Stomach (tissue), 19 donors: ENCODE measurements around the gene BCAR3. TPM values are rescaled to one million over a fixed set of nuclear protein-coding genes. Genes with fewer than 3 reads are reported as not detected.

ENCODE experiments used
- DNase-seq, 2 donors: peaks; one replicate each; pipeline versions ENCODE4 v3.0.0 to v3.0.0-alpha.2; 2013 to 2019
- H3K27ac ChIP-seq, 5 donors: fragments of 200-600 bp in 4 of 5; sonication (generic) in 4 of 5; one replicate each; pipeline ENCODE4 v1.5.1; 2013 to 2019; ENCODE audit warnings: mild to moderate bottlenecking in 1 of 5, moderate library complexity in 1 of 5
- H3K27me3 ChIP-seq, 3 donors: fragments of 200-600 bp; sonication (generic); one replicate each; pipeline ENCODE4 v1.5.1; 2017 to 2019; ENCODE audit warnings: mixed run types in 1 of 3
- H3K36me3 ChIP-seq, 4 donors: fragments of 200-600 bp; sonication (generic); 1 replicate in 3 of 4; 2 replicates in 1 of 4; pipeline ENCODE4 v1.5.1; 2016 to 2019
- H3K4me1 ChIP-seq, 4 donors: fragments of 200-600 bp; sonication (generic); one replicate each; pipeline ENCODE4 v1.5.1; 2016 to 2019
- H3K4me3 ChIP-seq, 4 donors: fragments of 200-600 bp; sonication (generic) in 3 of 4; one replicate each; pipeline ENCODE4 v1.5.1; 2016 to 2019; ENCODE audit warnings: mild to moderate bottlenecking in 1 of 4
- H3K9me3 ChIP-seq, 4 donors: fragments of 200-600 bp; sonication (generic); one replicate each; pipeline ENCODE4 v1.5.1; 2016 to 2019
- EP300 ChIP-seq: sonication (generic); formaldehyde crosslinking; IDR thresholded peaks from one replicate; pipeline ENCODE4 v1.6.1; 2017; ENCODE audit warnings: antibody characterized with exemption
- POLR2A ChIP-seq, 4 donors: fragments of 450-650 bp; IDR thresholded peaks; one replicate each; pipeline ENCODE4 v1.6.1; 2016; ENCODE audit warnings: antibody characterized with exemption in 4 of 4, control low read depth in 2 of 4, mild to moderate bottlenecking in 1 of 4, moderate library complexity in 1 of 4
- POLR2AphosphoS5 ChIP-seq, 3 donors: sonication (generic); formaldehyde crosslinking; IDR thresholded peaks; one replicate each; pipeline ENCODE4 v1.6.1; 2016; ENCODE audit warnings: antibody characterized with exemption in 3 of 3
- WGBS, 5 donors: extraction: QIAGEN DNeasy Blood & Tissue Kit in 3 of 5; methylation state at CpG; one replicate each; pipeline versions ENCODE4 v1.1.5 to v1.1.7; 2013 to 2018; 5-methylcytosine and 5-hydroxymethylcytosine counted together
- intact Hi-C: fragments of 100-400 bp; cut with DNase I; formaldehyde crosslinking; loops from one replicate; pipeline ENCODE4 v1.15.1; 2023; ENCODE audit warnings: low total_unique reads
- long read RNA-seq, 10 donors: transcript quantifications; one replicate each; lab custom pipeline, GENCODE V29; 2026
- polyA plus RNA-seq, 3 donors: library from polyadenylated mRNA; stranded (reverse); fragments of 200-250 nt; gene quantifications; one replicate each; pipeline ENCODE4 v1.2.3, GENCODE V29; 2013
- total RNA-seq, 5 donors: library from RNA; depleted of rRNA; stranded (reverse); fragments of >200 nt; gene quantifications; one replicate each; pipeline versions ENCODE4 v1.1.0 to v1.2.3, GENCODE V29; 2014 to 2016
- TF ChIP-seq, protein P1 (sequence below), 7 experiments: fragments of 450-650 bp in 4 of 7; fragments of 200-600 bp in 3 of 7; sonication (generic) in 3 of 7; IDR thresholded peaks; one replicate each; pipeline ENCODE4 v1.5.1; 2016 to 2019; ENCODE audit warnings: antibody characterized with exemption in 7 of 7, control low read depth in 2 of 7, mild to moderate bottlenecking in 1 of 7
- donor health status: healthy with polysubstance abuse.
- donor health status: Bipolar disorder and iron deficiency.
- donor health status: healthy.

The BCAR3 gene
- 10 to 100 TPM; 10.1 to 28.0 (median 20.6) TPM for total RNA-seq
- 10 to 100 TPM in 1 of 3 donors, 1 to 10 TPM in 2; 5.6 to 25.8 (median 8.3) TPM for polyA plus RNA-seq
- long read RNA-seq, donor 1, result 0 reads
- long read RNA-seq, donor 2, partial matches to known transcripts, result 0 of 4 reads
- long read RNA-seq, donor 2, other reads (novel, unspliced or antisense), result 0 of 4 reads
- long read RNA-seq, donor 3, partial matches to known transcripts, result 0 of 1 reads
- long read RNA-seq, donor 3, other reads (novel, unspliced or antisense), result 0 of 1 reads
- long read RNA-seq, donor 4, result 0 reads
- long read RNA-seq, donor 5, partial matches to known transcripts, result 0 of 2 reads
- long read RNA-seq, donor 5, other reads (novel, unspliced or antisense), result 0 of 2 reads
- long read RNA-seq, donor 6, result 0 reads
- long read RNA-seq, donor 7, partial matches to known transcripts, result 0 of 5 reads
- long read RNA-seq, donor 7, other reads (novel, unspliced or antisense), result 0 of 5 reads
- long read RNA-seq, donor 8, partial matches to known transcripts, result 0 of 2 reads
- long read RNA-seq, donor 8, other reads (novel, unspliced or antisense), result 0 of 2 reads
- long read RNA-seq, donor 9, result 0 reads
- long read RNA-seq, donor 10, result 0 reads

DNA sequence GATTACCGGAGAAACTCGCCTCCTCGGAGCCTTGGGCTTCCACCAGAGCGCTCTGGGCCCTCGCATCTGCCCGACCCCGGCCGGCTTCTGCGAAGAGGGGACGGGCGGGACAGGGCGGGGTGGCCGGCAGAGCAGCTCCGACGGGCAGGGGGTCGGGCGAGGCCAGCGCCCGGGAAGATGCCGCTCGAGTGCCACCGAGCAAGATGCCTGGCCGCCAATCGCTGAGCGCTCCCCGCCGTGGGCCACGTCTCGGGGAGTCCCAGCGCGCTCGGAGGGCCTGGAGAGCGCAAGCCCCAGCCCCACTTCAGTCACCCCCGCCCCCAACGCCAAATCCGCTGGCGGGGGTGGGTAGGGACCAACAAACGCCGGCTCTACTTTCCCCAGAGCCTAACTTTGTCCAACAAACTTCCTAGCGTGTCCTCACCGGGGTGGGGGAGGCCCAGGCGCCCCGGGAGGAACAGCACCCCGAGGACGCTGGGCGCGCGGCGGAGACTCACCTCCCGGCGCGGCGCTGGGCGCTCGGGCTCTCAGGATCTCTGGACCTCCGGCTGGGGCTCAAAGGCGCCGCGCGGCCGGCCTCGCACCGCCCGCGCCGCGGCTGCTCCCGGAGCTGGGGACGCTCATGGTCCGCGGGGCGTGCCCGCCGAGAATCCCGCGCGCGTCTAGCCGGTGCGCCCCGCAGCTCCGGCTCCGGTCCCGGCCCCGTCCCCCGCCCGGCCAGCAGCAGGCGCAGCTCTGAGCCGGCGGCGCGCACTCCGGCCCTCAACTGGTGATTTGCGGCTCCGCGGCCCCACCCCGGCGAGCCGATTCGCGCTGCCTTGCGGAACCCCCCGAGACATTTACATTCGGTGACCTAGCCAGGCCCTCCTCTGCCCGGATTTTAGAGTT lies at the start of gene BCAR3:
TSS of gene BCAR3 (minus strand) at position 737 of the 888 bp plus-strand sequence. CDS start 6,907 bp downstream, outside the sequence.
- peaks cover 8 to 51% (median 21%) of the 10 kb centered on the region in 4 donors for H3K4me1 ChIP-seq
- WGBS, 5 donors, result 1 to 2% (median 1%) methylated on average over 41 to 104 of the region's 105 CpGs
- no peaks in the 10 kb centered on the region for H3K9me3 ChIP-seq
- no peaks in the 10 kb centered on the region for H3K36me3 ChIP-seq
- H3K27me3 ChIP-seq, result peaks cover 0 to 10% (median 0%) of the 10 kb centered on the region in 3 donors
- TF ChIP-seq, protein P1, sequence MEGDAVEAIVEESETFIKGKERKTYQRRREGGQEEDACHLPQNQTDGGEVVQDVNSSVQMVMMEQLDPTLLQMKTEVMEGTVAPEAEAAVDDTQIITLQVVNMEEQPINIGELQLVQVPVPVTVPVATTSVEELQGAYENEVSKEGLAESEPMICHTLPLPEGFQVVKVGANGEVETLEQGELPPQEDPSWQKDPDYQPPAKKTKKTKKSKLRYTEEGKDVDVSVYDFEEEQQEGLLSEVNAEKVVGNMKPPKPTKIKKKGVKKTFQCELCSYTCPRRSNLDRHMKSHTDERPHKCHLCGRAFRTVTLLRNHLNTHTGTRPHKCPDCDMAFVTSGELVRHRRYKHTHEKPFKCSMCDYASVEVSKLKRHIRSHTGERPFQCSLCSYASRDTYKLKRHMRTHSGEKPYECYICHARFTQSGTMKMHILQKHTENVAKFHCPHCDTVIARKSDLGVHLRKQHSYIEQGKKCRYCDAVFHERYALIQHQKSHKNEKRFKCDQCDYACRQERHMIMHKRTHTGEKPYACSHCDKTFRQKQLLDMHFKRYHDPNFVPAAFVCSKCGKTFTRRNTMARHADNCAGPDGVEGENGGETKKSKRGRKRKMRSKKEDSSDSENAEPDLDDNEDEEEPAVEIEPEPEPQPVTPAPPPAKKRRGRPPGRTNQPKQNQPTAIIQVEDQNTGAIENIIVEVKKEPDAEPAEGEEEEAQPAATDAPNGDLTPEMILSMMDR (IDR thresholded peaks at IDR 0.05), result peak in 3 of 7 experiments; percentile 18 to 28 (median 27)
- TF ChIP-seq POLR2AphosphoS5 (IDR thresholded peaks at IDR 0.05) (peak; percentile 27 to 85 (median 67)), POLR2A (IDR thresholded peaks at IDR 0.05) (no peak), EP300 (no peak)
- H3K4me3 ChIP-seq, result peak within 1 kb of the TSS; percentile 70 to 88 (median 78)
- DNase-seq, result peak; percentile 74 to 91
- peak within 1 kb of the TSS; percentile 85 to 91 (median 86) for H3K27ac ChIP-seq
- intact Hi-C loops, result no loop called here

DNA sequence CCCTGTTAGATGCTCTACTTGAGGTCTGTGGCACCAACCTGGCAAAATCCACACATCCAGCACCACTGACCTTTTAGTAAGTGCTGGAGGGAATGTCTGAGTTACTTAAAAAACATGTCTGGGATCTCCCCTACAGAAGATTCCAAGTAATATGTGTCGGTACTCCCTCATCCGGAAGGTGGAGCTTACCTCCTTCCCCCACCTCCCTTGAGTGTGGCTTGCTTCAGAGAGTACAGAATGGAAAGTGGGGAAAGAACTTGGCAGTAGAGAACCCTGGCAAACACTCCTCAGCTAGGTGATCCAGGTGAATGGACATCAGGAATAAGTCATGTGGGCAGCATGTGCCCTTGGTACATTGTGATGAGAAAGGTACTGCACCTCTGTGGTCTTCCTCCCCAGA lies 49.0 kb upstream of the BCAR3 start:
- DNase-seq, result no peak
- Histone ChIP-seq H3K27ac (no peak overlapping the region), H3K36me3 (no peaks in the 10 kb centered on the region), H3K9me3 (no peaks in the 10 kb centered on the region), H3K4me3 (no peak overlapping the region), H3K4me1 (peaks cover 0 to 5% (median 0%) of the 10 kb centered on the region in 4 donors), H3K27me3 (no peaks in the 10 kb centered on the region)
- TF ChIP-seq POLR2A (IDR thresholded peaks at IDR 0.05) (no peak), EP300 (no peak), POLR2AphosphoS5 (IDR thresholded peaks at IDR 0.05) (no peak)
- TF ChIP-seq, protein P1 (IDR thresholded peaks at IDR 0.05), result no peak
- intact Hi-C loops, result no loop called here
- 72 to 95% (median 92%) methylated on average over 2 of the region's 2 CpGs for WGBS, 5 donors

DNA sequence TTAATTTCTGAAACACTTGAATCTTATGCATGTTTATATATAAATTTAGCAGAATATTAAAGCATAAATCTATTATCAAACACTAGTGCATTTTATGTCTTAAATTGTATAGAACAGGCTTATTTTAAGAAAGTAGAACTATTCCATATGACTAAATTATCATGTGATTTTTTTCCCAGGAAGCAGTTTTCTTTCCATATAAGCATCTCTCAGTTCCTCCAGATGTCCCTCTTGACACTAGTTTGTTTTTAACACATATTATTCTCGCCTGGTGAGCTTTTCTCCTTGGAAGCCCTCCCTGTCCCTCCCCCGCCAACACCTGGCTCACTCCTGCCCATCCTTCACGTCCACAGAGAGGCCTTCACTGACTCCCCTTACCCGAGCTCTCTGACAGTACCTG lies 48.3 kb upstream of the BCAR3 start:
- intact Hi-C loops, result no loop called here
- Histone ChIP-seq H3K27me3 (no peaks in the 10 kb centered on the region), H3K4me3 (no peak overlapping the region), H3K9me3 (no peaks in the 10 kb centered on the region), H3K36me3 (no peaks in the 10 kb centered on the region), H3K27ac (no peak overlapping the region), H3K4me1 (peaks cover 0 to 5% (median 0%) of the 10 kb centered on the region in 4 donors)
- TF ChIP-seq, protein P1 (IDR thresholded peaks at IDR 0.05), result no peak
- no peak for TF ChIP-seq POLR2A (IDR thresholded peaks at IDR 0.05)
- TF ChIP-seq POLR2AphosphoS5 (IDR thresholded peaks at IDR 0.05), result no peak
- no peak for DNase-seq
- WGBS, 5 donors, result 87 to 96% (median 92%) methylated on average over 4 of the region's 4 CpGs

DNA sequence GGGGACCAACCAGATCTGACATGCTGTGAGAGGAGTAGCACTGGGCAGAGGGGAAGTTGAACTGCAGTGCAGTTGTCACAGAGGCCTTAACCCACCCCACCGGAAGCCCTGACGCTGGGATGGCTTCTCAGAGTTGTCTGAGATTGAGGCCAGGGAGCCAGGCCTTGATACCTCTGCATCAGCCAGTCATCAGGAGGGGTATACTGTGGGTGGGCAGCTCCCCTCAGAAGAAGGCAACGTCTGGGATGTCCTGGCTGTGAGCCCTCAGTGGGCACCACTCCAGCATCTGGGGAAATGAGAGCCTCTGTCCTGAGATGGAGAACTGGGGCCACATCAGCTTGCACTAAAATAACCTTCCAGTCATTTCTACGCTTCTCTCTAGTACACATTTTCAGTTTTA lies 47.9 kb upstream of the BCAR3 start:
- TF ChIP-seq EP300, result no peak
- 63 to 89% (median 80%) methylated on average over 3 to 4 of the region's 4 CpGs for WGBS, 5 donors
- no peak overlapping the region for H3K4me3 ChIP-seq
- no peak overlapping the region for H3K27ac ChIP-seq
- H3K4me1 ChIP-seq, result peaks cover 0 to 5% (median 0%) of the 10 kb centered on the region in 4 donors
- no peaks in the 10 kb centered on the region for H3K9me3 ChIP-seq
- DNase-seq, result no peak
- H3K27me3 ChIP-seq, result no peaks in the 10 kb centered on the region
- intact Hi-C loops, result no loop called here
- no peaks in the 10 kb centered on the region for H3K36me3 ChIP-seq
